ENCODE measurements around the gene SYS1.

SYS1 gene

GRCh38 chr20:45362804-45363610, at the start of gene SYS1:
SYS1 (plus strand) TSS chr20:45363156; CDS start chr20:45363532, 376 bp downstream.
- DNase-seq = peak; percentile 98

DNA sequence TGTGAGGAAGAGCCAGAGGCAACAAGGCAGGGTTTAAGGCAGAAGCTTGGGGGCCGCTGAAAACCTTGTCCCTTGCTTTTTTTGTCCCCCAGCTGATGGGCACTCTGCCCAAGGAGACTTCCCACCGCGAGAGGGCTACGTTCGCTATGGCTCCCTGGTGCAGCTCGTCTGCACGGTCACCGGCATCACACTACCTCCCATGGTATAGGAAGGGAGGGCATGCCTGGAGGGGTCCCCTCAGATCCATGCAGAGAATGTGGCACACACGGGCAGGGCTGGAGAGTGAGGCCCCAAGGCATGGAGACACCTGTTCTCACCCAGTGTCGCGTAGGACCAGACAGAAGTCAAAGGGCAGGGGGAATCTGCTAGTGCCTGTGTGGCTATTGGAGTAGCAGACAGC, 49.0 kb upstream of the SYS1 start:
- DNase-seq = no peak

DNA sequence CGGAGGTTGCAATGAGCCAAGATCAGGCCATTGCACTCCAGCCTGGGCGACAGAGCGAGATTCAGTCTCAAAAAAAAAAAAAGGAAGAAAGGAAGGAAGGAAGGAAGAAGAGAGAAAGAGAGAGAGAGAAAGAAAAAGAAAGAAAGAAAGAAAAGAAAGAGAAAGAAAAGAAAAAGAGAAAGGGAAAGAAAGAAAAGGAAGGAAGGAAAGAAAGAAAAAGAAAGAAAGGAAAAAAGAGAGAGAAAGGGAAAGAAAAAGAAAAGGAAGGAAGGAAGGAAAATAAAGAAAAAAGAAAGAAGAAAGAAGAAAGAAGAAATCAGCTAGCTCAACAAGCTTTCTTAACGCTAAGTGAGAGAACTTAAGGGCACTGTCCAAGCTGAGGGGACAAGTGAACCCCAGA, 47.3 kb upstream of the SYS1 start:
- DNase-seq = no peak

- DNase-seq = no peak
Observed at GRCh38 chr20:45316150-45317080, 46.5 kb upstream of the SYS1 start.

DNA sequence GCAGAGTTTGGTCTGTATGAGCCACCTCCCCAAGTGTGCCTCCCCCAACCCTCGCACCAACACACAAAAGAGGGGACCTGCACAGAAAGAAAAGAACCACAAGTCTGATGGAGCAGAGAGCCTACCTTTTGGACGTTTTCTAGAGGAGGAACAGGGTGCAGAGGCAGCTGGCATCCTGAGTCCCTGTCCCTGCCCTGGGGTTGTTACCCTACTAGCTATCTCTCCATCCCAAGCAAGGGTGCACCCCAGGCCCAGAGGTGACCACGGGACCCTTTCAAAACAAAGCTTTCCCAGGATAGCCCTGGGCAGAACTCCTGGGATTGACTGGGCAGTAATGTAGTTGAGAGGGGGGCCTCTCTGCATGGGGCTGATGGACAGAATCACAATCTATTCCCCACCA, 45.1 kb upstream of the SYS1 start:
- no peak for DNase-seq

DNA sequence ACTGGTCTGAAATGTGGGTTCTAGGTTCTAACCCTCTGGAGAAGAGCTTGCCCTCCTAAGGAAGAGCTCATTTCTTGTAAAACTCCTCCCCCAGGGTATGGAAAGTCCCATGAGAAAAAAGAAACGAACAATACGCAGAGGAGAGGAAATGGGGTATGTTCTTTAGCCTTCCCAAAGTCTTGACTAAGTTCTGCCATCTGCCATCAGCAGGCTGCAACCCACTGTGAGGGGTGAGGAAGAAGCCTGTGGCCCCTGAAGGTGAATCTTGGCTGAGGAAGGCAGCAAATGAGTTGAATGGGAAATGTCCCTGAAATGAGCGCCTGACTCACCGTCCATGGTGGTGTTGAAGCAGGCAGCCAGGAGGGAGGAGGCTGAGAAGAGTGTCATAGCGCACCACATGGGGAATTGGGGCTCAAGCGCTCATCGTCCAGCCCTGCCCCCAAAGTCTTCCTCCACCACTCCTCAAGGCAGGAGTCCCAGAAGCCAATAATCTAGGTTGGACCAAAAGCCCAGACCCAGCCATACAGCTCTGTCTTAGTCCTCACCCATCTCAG, 44.5 kb upstream of the SYS1 start:
- DNase-seq = no peak

DNA sequence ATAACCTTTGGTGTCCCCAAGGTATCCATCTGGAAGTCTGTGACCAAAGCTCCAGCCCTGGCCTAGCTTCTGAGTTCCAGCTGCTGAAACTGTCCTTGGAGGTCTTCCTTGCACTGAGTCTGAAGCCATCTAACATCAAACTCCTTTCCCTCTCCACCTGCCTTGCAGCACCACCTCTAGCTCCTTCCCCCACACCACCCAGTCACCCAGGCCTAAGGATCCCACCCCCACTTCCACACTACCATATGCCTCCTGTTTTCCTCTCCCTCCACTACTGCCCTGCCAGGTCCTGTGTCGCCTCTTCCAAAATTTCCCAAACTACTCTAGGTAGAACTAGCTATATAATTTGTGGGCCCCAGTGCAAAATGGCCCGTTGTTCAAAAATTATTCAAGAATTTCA, 44.0 kb upstream of the SYS1 start:
- no peak for DNase-seq

GRCh38 chr20:45320948-45321595, 41.9 kb upstream of the SYS1 start:
- DNase-seq = no peak

- DNase-seq = no peak
Observed at GRCh38 chr20:45322952-45323383, 40.0 kb upstream of the SYS1 start.

GRCh38 chr20:45323731-45324130, 39.2 kb upstream of the SYS1 start:
- DNase-seq = no peak

DNA sequence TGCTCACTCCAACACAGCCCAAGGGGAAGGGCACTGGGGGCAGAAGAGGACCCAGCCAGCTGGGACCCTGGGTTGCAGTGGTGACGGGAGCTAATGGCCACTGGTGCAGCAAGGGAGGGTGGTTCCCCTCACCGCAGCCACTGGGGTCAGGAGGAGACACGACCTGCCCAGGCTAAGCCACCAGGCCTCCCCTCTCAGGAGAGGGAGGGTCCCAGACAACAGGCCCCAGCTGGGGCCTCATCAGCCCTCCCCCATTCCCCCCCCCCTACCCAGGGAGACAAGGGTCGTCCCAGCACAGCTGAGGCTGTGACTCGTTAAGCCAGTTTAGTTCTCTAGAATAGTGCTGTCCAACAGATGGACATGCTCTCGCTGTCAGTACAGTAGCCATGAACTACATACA, 37.6 kb upstream of the SYS1 start:
- no peak for DNase-seq

DNA sequence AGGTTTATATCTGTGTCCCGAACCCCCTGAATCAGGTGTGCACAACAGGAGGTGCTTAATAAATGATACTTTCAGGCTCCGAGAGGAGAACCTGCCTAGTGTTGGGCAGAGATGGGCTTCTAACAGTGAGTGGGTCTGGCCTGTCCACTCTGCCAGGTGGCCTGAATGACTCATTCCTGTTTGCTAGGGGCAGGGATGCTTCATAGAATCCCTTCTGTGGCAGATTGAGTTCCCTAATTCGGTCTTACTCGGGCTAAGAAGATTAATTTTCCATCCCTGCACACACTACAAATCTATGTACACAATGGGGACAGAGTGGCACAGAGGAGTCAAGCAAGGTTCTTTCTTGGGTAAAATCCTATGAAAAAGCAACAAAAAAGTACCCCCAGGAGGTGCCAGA, 34.5 kb upstream of the SYS1 start:
- DNase-seq = no peak

GRCh38 chr20:45329497-45330319, 33.2 kb upstream of the SYS1 start:
- no peak for DNase-seq

DNA sequence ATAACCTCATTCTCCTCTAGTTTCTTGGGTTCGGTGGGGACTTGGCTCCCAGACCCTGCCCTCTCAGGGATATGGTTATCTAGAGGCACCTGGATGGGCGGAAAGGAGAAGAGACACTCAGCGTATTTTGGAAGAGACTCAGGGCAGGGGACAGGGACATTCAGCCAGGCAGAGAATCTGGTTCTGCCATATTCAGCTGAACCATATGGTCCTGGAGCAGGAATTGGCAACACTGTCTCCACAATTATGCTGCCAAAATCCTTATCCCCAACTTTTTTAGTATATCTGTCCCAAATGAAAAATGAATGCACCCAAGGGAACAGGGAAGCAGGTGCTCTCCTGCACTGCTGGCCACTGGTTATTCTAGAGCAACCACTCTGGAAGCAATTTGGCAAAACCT, 32.5 kb upstream of the SYS1 start:
- DNase-seq = no peak

- DNase-seq = peak; percentile 61
Observed at GRCh38 chr20:45336530-45337366, 26.2 kb upstream of the SYS1 start.

- DNase-seq = peak; percentile 40
Observed at GRCh38 chr20:45337367-45338120, 25.4 kb upstream of the SYS1 start.

- no peak for DNase-seq
Observed at GRCh38 chr20:45338121-45339030, 24.6 kb upstream of the SYS1 start.

- no peak for DNase-seq
Observed at GRCh38 chr20:45339084-45339483, 23.9 kb upstream of the SYS1 start.

DNA sequence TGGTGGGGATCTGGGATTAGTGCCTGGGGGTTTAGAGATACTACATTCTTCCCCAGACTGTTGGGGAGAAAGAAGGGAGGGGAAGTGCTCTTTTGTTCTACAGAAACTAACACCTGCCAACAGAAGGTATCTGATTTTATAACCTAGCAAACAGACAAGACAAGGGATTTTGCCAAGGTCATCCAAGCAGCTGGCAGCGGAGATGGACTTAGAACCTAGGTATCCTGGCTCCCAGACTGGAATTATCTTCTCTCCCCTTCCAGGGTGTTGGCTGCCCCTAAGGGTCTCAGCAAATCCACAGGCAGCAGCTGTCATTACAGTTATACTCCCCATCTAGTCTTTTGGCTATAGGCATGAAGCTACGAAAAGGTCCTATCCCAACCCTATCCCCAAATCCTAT, 23.2 kb upstream of the SYS1 start:
- DNase-seq = no peak
